GM19463 (cell line): ENCODE results near the gene RUNX2.
"Not testable (repeated sequence)": the region's sequence is repeated elsewhere in the genome, so short reads cannot be mapped to it uniquely, and the experiment has no call there.

Experiments used
- ATAC-seq: cut with Tn5 transposase; IDR thresholded peaks from one replicate; pipeline ENCODE4 v1.9.1; 2021; ENCODE audit warnings: mild to moderate bottlenecking, moderate library complexity; ENCODE audit not compliant: unreplicated experiment

RUNX2 gene

GRCh38 chr6:45658958-45659357, 330.8 kb downstream of the RUNX2 start:
- ATAC-seq = no peak

GRCh38 chr6:45661661-45662060, 333.5 kb downstream of the RUNX2 start:
- ATAC-seq = no peak

- no peak for ATAC-seq
Observed at GRCh38 chr6:45663251-45664221, 335.4 kb downstream of the RUNX2 start.

GRCh38 chr6:45664707-45665106, 336.6 kb downstream of the RUNX2 start:
- no peak for ATAC-seq

GRCh38 chr6:45665859-45666258, 337.7 kb downstream of the RUNX2 start:
- no peak for ATAC-seq

GRCh38 chr6:45666846-45667245, 338.7 kb downstream of the RUNX2 start:
- no peak for ATAC-seq

- ATAC-seq = no peak
Observed at GRCh38 chr6:45667300-45667699, 339.2 kb downstream of the RUNX2 start.

- no peak for ATAC-seq
Observed at GRCh38 chr6:45667766-45668165, 339.6 kb downstream of the RUNX2 start.

- no peak for ATAC-seq
Observed at GRCh38 chr6:45668705-45669104, 340.6 kb downstream of the RUNX2 start.

GRCh38 chr6:45673167-45673566, 345.0 kb downstream of the RUNX2 start:
- not testable (repeated sequence) for ATAC-seq

- ATAC-seq = not testable (repeated sequence)
Observed at GRCh38 chr6:45675166-45675565, 347.0 kb downstream of the RUNX2 start.

- no peak for ATAC-seq
Observed at GRCh38 chr6:45675634-45676033, 347.5 kb downstream of the RUNX2 start.

- no peak for ATAC-seq
Observed at GRCh38 chr6:45676380-45676779, 348.2 kb downstream of the RUNX2 start.

- ATAC-seq = peak; percentile 51
Observed at GRCh38 chr6:45677381-45678284, 349.5 kb downstream of the RUNX2 start.

GRCh38 chr6:45678285-45678607, 350.1 kb downstream of the RUNX2 start:
- ATAC-seq = no peak

- ATAC-seq = no peak
Observed at GRCh38 chr6:45679163-45679562, 351.0 kb downstream of the RUNX2 start.

- no peak for ATAC-seq
Observed at GRCh38 chr6:45679631-45680030, 351.5 kb downstream of the RUNX2 start.

GRCh38 chr6:45681860-45682511, 353.9 kb downstream of the RUNX2 start:
- ATAC-seq = peak; percentile 93

- ATAC-seq = no peak
Observed at GRCh38 chr6:45684476-45684875, 356.3 kb downstream of the RUNX2 start.

GRCh38 chr6:45685076-45685475, 356.9 kb downstream of the RUNX2 start:
- no peak for ATAC-seq
